WERI-Rb-1 (cell line): Measurements from ENCODE around the gene IFT27.

Experiments used
- DNase-seq: peaks from one replicate; pipeline ENCODE4 v3.0.0-alpha.2; 2020
- H3K27ac ChIP-seq: fragments of 250-450 bp; sonication (Bioruptor Pico); 2 replicates; pipeline ENCODE4 v1.5.1; 2020; ENCODE audit warnings: mild to moderate bottlenecking, moderate library complexity
- H3K27me3 ChIP-seq: fragments of 250-450 bp; sonication (Bioruptor Pico); 2 replicates; pipeline ENCODE4 v1.5.1; 2021; ENCODE audit warnings: mild to moderate bottlenecking, low read depth, moderate library complexity; ENCODE audit not compliant: insufficient read depth, severe bottlenecking
- H3K36me3 ChIP-seq: fragments of 250-450 bp; sonication (Bioruptor Pico); 2 replicates; pipeline ENCODE4 v1.5.1; 2020; ENCODE audit warnings: mild to moderate bottlenecking, moderate library complexity
- H3K4me3 ChIP-seq: 2 replicates; pipeline ENCODE4 v1.5.1; 2011; ENCODE audit warnings: low read depth, mild to moderate bottlenecking, control low read depth, low read length
- H3K9me3 ChIP-seq: fragments of 250-450 bp; sonication (Bioruptor Pico); 2 replicates; pipeline ENCODE4 v1.5.1; 2021; ENCODE audit warnings: mild to moderate bottlenecking, moderate library complexity; ENCODE audit not compliant: severe bottlenecking
- TF ChIP-seq, protein P1 (sequence below): IDR thresholded peaks from 2 replicates; pipeline ENCODE4 v1.5.1; 2011; ENCODE audit warnings: low read depth, mild to moderate bottlenecking, control low read depth, inconsistent platforms, low read length

The IFT27 gene

DNA sequence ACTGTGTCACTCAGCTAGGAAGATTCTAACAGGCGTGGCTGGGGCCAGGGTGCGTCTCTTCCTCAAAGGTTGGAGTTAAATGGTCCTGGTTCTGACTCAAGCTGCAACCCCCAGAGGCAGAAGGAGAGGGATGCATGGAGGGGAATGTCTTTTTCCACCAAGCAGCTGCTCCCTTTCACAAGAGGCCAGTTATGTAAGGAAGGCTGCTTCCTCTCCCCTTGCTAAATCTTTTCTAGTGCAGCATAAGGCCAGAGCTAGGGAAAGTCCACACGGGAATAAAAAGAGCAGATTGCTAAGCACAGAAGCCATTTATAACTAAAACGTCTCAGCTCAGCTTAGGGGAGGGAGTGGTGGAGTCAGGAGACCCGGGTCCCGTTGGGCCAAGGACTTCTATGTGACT is 30.9 kb upstream of the IFT27 start:
- DNase-seq = no peak
- TF ChIP-seq, protein P1, sequence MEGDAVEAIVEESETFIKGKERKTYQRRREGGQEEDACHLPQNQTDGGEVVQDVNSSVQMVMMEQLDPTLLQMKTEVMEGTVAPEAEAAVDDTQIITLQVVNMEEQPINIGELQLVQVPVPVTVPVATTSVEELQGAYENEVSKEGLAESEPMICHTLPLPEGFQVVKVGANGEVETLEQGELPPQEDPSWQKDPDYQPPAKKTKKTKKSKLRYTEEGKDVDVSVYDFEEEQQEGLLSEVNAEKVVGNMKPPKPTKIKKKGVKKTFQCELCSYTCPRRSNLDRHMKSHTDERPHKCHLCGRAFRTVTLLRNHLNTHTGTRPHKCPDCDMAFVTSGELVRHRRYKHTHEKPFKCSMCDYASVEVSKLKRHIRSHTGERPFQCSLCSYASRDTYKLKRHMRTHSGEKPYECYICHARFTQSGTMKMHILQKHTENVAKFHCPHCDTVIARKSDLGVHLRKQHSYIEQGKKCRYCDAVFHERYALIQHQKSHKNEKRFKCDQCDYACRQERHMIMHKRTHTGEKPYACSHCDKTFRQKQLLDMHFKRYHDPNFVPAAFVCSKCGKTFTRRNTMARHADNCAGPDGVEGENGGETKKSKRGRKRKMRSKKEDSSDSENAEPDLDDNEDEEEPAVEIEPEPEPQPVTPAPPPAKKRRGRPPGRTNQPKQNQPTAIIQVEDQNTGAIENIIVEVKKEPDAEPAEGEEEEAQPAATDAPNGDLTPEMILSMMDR = no peak
- H3K4me3 ChIP-seq = no peak overlapping the region
- H3K9me3 ChIP-seq = no peaks in the 10 kb centered on the region
- H3K36me3 ChIP-seq = no peaks in the 10 kb centered on the region
- H3K27ac ChIP-seq = no peak overlapping the region
- H3K27me3 ChIP-seq = peaks cover 68% of the 10 kb centered on the region

DNA sequence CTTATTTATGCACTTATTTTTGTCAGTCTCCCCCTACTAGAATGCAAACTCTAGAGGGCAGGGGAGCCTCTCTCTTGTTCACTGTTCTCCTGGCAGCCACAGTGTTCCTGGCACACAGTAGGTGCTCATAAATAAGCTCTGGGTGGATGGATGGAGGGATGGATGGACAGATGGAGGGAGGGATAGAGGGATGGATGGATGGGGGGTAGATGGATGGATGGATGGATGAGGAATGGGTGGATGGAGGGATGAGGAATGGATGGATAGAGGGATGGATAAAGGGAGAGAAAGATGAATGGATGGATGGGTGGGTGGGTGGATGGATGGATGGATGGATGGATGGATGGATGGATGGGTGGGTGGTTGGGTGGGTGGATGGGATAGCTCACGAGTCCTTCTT is 27.4 kb upstream of the IFT27 start:
- Histone ChIP-seq H3K27ac (no peak overlapping the region), H3K36me3 (no peaks in the 10 kb centered on the region), H3K9me3 (no peaks in the 10 kb centered on the region), H3K4me3 (no peak overlapping the region), H3K27me3 (peaks cover 64% of the 10 kb centered on the region)
- TF ChIP-seq, protein P1 = no peak
- DNase-seq = no peak

DNA sequence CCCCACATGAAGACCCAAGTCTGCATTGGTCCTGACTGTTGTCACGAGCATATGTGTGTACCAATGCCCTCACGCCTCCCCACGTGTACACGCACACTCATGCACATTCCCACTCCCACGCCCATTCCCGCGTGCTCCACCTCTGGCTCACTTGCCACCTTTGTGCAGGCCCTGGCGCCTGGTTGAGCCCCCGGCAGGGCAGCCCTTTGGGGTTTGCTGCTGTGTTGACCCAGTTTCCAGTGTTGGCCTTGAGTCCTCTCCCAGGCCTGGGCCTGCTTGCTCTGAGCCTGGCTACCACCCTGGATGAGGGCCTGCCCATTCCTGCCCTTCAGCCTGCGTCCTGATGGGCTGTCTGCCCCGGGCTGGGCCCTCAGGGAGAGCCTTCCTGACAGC is 22.8 kb upstream of the IFT27 start:
- TF ChIP-seq, protein P1 = no peak
- no peaks in the 10 kb centered on the region for H3K9me3 ChIP-seq
- no peak for DNase-seq
- no peak overlapping the region for H3K27ac ChIP-seq
- peaks cover 60% of the 10 kb centered on the region for H3K27me3 ChIP-seq
- no peak overlapping the region for H3K4me3 ChIP-seq
- H3K36me3 ChIP-seq = no peaks in the 10 kb centered on the region

DNA sequence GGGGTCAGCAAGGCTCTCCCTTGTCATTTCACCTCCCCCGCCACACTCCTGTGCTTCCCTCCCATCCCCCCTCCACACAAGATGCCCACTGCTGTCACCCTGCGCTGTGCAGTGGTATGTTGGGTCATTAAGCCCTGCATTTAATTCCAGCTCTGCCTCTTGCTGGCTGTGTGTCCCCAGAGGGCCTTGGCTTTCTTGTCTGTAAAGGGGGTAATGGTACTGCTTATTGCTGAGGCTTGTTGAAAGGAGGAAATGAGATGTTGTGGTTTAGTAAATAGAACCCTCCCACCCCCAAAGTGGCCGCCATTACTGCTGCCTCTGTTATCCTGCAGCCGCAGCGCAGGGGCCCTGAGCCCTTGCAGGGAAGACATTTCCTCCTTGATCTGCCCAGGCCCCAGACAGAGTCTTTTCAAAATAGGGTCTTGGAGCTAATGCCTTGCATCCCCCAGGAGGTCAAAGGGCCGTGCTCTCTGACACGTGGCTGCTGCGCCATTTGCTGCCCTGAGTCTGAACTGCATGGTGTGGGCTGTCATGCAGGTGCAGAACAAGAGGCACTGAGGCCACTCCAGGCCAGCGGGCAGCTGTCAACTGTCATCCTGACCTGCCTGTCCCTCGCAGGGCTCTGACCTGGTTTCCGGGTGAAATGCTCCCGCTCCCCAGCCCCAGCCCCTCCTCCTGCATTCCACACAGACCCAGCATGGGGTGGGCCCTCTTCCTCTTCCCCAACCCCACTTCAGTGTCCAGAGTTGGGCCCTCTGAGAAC is 22.2 kb upstream of the IFT27 start:
- no peak for DNase-seq
- peaks cover 63% of the 10 kb centered on the region for H3K27me3 ChIP-seq
- TF ChIP-seq, protein P1 = no peak
- H3K4me3 ChIP-seq = no peak overlapping the region
- no peak overlapping the region for H3K27ac ChIP-seq
- no peaks in the 10 kb centered on the region for H3K9me3 ChIP-seq
- no peaks in the 10 kb centered on the region for H3K36me3 ChIP-seq

DNA sequence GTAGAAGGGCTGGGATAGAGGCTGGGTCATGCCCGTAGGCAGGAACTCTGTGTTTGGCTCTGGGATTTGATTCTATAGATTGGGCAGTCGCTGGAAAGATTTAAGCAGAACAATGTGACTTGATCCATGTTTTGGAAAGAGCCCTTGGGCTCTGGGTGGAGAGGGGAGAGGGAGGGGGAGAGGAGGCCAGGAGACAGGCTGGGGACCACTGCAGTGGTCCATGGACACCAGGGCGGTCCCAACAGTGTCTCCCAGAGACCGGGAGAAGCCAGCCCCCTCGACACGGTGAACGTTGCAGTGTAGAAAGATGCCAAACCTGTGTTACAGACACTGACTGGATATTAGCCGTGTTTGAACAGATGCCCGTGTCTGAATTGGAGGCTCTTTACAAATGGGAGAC is 21.5 kb upstream of the IFT27 start:
- Histone ChIP-seq H3K36me3 (no peaks in the 10 kb centered on the region), H3K4me3 (no peak overlapping the region), H3K9me3 (no peaks in the 10 kb centered on the region), H3K27me3 (peaks cover 64% of the 10 kb centered on the region), H3K27ac (no peak overlapping the region)
- no peak for DNase-seq
- TF ChIP-seq, protein P1 = no peak
